ENCODE measurements around the gene PRRC2B. TPM values are rescaled to one million over a fixed set of nuclear protein-coding genes. Genes with fewer than 3 reads are reported as not detected.

Gene PRRC2B
- total and polyA plus RNA-seq, 2 of the 8 experiments (the other 6 are each of a cell fraction or from before 2014, with no cell fraction given): 37.3 to 249 TPM

DNA sequence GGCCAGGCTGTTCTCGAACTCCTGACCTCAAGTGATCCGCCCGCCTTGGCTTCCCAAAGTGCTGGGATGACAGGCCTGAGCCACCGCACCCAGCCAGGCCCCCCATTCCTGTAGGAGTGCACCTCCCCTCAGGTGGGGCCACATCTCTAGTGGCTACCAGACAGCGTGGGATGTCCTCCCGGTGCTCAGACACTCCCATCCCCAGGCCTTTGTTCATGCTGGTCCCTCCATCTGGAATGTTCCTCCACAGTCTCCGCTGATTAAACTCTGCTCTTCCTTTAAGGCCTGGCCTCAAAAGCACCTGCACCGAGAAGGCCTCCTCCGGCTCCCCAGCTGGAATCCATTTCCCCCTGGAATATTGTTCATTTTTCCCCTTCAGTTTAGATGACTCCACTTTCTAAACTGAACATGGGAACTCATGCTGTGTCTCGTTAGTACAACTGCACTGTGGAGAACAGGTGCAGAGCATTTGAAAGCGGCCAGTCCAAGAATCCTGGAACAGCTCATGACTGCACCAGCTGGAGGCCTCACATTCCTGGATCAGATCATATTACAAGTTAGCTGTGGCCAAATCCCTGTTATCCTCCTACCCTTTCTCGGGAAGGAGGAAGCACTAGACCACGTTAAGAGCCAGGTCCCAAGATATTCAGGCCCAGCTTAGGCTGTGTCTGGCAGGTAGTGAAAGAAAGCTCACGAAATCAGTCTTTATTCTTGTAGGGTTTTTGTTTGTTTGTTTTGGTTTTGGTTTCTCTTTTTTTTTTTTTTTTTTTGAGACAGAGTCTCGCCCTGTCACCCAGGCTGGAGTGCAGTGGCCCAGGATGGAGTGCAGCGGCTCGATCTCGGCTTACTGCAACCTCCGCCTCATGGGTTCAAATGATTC, 10.8 kb upstream of the PRRC2B start (continued):
- TF ChIP-seq CTBP2 (IDR thresholded peaks at IDR 0.05; ENCODE audit: borderline replicate concordance, insufficient read depth, insufficient read length, low read length) (peak; percentile 55), NANOG (IDR thresholded peaks at IDR 0.05; ENCODE audit: insufficient read depth, low read depth, low read length, poor library complexity, severe bottlenecking) (no peak), TCF12 (IDR thresholded peaks at IDR 0.05; ENCODE audit: low read depth, low read length) (peak; percentile 90), SIN3A (conservative IDR thresholded peaks at IDR 0.05 in 1 of 2, IDR thresholded peaks at IDR 0.05 in 1 of 2; ENCODE audit: low read depth in 1 of 2, low read length in 2 of 2) (peak in 1 of 2 experiments; percentile 85; a peak in 2 of 4 replicates), POU5F1 (IDR thresholded peaks at IDR 0.05; ENCODE audit: low read depth, low read length) (no peak), TAF7 (optimal IDR thresholded peaks at IDR 0.05; ENCODE audit: borderline replicate concordance, low read depth, low read length) (no peak), TAF1 (IDR thresholded peaks at IDR 0.05; ENCODE audit: low read depth, low read length) (no peak), SUZ12 (IDR thresholded peaks at IDR 0.05; ENCODE audit: low read length) (no peak), SIX5 (IDR thresholded peaks at IDR 0.05; ENCODE audit: low read depth, low read length) (peak; percentile 26), CHD1 (IDR thresholded peaks at IDR 0.05; ENCODE audit: low read depth, low read length) (no peak), GABPA (IDR thresholded peaks at IDR 0.05; ENCODE audit: borderline replicate concordance, insufficient read depth, low read length) (no peak)
- TF ChIP-seq, protein P1, sequence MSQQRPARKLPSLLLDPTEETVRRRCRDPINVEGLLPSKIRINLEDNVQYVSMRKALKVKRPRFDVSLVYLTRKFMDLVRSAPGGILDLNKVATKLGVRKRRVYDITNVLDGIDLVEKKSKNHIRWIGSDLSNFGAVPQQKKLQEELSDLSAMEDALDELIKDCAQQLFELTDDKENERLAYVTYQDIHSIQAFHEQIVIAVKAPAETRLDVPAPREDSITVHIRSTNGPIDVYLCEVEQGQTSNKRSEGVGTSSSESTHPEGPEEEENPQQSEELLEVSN (IDR thresholded peaks at IDR 0.05): no peak
- TF ChIP-seq, protein P2, sequence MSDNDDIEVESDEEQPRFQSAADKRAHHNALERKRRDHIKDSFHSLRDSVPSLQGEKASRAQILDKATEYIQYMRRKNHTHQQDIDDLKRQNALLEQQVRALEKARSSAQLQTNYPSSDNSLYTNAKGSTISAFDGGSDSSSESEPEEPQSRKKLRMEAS (IDR thresholded peaks at IDR 0.05): no peak

All from H1 (cell line).